Fibroblast of skin of back (primary cell): ENCODE measurements around the gene NPPA.

Experiments used
- DNase-seq: peaks from one replicate; pipeline ENCODE4 v3.0.0-alpha.2; 2013

The NPPA gene

DNA sequence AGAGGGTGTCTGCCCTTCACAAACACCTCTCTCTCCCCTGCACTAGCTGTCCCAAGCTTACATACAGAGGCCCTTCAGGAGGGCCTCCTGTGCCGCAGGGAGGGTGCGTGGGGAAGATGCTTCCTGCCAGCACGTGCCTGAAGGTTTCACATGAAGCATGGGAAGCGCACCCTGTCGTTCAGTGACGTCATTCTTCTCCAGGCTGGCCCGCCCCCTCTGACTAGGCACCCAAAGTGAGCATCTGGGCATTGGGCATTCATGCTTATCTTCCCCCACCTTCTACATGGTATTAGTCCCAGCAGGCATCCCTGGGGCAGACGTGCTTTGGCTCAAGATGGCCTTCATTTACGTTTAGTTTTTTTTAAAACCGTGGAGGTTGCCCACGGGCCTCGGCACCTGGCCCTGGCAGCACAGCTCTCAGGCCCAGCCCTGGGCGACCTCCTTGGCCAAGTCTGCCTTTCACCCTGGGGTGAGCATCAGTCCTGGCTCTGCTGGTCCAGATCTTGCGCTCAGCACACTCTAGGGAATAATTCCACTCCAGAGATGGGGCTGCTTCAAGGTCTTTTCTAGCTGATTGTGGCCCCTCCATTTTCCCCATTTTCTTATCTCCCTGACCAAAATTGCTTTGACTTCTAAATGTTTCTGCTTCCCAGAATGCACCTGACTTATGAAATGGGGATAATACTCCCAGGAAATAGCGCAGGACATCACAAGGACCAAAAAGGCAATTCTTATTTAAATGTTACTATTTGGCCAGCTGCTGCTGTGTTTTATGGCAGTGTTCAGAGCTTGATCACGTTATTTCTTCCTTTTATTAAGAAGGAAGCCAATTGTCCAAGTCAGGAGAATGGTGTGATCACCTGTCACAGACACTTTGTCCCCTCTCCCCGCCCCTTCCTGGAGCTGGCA, 6.1 kb downstream of the NPPA start:
- no peak for DNase-seq

DNA sequence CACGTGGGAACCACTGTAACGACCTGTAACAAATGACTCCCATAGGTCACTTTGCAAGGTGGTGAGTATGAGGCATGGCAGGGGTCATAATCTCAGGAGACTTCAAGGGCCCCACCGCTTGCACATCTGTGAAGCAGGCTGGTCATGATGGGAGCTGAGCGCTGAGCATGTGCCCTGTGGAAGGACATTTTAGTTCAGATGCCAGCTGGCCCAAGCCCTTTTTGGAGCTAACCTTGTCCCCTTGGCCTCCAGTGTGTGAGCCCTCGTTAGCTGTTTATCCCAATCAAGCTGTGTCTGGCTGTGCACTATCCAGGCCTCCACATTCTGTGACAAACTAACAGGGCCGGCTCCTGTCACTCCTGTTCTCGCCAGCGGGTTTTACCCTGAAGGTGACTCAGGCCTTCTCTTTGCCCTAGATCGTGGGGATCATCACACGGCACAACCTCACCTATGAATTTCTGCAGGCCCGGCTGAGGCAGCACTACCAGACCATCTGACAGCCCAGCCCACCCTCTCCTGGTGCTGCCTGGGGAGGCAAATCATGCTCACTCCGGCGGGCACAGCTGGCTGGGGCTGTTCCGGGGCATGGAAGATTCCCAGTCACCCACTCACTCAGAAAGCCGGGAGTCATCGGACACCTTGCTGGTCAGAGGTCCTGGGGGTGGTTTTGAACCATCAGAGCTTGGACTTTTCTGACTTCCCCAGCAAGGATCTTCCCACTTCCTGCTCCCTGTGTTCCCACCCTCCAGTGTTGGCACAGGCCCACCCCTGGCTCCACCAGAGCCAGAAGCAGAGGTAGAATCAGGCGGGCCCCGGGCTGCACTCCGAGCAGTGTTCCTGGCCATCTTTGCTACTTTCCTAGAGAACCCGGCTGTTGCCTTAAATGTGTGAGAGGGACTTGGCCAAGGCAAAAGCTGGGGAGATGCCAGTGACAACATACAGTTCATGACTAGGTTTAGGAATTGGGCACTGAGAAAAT, 7.6 kb downstream of the NPPA start:
- DNase-seq: no peak

DNA sequence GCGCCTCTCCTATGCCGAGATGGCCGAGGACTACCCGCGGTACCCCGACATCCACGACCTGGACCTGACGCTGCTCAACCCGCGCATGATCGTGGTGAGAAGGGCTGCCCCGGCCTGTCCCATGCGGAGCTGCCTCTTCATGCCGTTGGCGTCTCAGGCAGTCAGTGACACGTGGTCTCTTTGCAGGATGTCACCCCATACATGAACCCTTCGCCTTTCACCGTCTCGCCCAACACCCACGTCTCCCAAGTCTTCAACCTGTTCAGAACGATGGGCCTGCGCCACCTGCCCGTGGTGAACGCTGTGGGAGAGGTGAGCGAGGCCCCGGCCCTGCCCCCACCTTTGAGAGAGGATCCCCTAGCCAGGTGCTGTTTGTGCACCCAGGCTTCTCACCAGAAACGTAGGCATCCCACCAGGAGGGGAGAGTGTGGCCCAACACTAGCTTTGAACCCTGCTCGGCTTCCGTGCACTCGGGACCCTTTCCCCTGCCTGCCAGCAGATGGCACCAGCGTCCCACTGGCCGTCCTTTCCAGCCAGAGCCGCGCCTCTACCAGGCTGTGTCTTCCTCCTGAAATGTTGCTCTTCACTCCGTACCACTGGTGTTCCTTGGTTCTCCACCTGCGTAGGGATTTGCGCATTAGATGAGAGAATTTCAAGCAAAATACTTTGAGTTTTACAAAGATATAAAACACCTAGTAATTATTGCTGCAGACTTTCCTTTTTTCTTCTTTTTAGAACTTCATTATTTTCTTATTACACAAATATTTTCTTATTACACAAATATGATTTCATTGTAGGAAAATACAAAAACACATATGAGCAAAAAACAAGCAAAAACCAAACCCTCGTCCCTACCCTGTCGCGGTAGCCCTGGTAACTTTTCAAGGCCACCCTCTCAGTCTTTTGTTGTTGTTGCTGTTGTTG, 9.0 kb downstream of the NPPA start:
- DNase-seq: peak; percentile 51

DNA sequence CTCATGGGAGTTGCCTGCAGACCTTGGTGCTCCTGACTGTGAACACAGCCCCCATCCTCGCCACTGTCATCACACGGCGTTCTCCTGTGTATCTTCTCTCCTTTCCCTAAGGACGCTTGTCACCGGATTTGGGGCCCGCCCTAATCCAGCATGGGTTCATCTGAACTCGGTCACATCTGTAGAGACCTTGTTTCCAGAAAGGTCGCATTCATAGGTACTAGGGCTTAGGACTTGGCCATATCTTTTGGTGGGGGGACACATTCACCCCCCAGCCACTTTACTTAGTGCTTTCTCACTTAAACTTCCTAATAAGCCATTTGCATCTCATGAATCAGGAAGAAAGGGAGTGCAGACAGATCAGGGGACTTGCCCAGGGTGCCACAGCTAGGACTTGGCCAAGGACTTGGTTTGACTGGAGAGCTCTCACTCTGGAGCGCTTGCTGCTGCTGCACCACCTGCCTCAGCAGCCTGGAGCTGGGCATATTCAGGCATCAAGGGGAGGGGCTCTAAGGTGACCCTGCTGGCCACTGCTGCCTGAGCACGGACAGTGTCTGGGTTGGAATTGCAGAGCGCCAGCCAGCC, 9.7 kb downstream of the NPPA start:
- DNase-seq: no peak

GRCh38 chr1:11836955-11837766, 10.4 kb downstream of the NPPA start:
- DNase-seq: no peak

GRCh38 chr1:11835441-11836225, 11.9 kb downstream of the NPPA start:
- DNase-seq: no peak

DNA sequence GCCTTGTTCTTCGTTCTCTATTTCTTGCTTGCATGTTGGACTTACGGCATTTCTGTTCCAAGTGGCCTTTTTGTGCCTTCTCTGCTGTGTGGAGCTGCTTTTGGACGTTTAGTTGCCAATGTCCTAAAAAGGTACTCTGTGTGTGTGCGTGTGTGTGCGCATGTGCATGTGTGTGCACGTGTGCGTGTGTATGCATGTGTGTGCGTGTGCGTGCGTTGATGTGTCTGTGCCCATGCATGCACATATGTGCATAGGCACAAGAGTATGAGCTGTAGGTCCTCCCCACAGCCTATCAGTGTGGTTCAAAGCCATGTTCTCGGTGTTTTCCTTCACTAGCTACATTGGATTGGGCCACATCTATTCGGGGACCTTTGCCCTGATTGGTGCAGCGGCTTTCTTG, 13.7 kb downstream of the NPPA start:
- no peak for DNase-seq

DNA sequence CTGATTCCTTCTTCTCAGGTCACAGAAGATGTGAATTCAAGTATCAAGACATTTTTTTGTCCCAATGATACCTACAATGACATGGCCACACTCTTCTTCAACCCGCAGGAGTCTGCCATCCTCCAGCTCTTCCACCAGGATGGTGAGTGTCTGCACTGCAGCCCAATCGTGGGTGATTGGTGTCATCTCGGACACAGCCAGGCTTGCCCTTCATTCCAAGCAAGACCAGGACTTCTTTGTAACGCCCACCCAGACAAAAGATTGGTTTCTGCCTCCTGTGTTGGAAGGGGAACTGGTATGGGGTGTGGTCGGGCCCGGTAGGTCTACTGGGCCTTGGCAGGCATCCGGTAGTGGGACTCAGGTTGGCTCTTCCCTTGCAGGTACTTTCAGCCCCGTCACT, 14.1 kb downstream of the NPPA start:
- DNase-seq: no peak

DNA sequence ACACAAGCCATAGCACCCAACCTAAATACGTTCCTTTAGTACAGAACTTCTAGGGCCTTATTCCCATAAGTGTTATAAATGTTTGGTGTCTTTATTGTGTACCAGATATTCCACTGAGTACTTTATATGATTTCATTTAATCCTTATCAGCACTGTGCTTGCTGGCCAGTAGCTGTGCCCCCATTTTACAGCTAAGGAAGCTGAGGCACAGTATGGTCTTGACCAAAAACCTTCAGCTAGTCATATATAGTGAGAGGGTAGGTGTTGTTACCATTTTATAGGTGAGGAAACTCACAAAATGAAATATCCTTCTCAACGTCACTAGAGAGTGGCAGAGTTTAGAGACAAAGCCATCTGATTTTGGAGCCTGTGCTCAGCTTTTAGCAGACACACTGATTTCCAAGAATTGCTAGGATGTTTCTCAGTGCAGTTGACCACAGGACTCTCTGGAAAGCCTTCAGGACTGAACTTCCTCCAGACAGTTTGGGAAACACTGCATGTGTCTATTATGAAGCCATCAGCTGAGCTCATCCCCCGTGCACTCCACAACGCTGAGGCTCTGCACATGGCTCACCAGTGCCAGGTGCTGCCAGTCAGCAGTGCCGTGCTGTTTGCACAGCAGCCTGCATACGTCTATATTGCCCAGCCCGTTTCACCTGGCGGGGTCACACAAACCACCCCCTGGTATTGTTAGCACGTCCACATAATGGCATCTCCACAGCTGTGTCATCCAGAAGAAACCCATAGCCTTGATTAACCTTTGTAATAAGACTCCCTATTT, 15.4 kb downstream of the NPPA start:
- no peak for DNase-seq

DNA sequence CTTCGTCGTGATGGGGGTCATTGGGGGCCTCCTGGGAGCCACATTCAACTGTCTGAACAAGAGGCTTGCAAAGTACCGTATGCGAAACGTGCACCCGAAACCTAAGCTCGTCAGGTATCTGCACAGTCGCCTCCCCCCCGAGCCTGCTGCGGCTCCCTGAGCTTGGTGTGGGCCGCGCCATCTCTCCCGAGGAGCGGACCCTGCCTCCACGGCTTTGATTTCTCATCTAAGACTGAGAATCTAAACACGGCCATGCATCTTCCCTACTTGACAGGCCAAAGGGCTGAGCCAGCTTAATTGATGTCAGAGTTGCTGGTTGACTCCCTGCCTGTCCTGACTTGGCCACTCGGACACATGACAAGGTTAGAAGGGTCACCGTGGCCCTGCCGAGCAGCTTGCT, 19.1 kb downstream of the NPPA start:
- no peak for DNase-seq

DNA sequence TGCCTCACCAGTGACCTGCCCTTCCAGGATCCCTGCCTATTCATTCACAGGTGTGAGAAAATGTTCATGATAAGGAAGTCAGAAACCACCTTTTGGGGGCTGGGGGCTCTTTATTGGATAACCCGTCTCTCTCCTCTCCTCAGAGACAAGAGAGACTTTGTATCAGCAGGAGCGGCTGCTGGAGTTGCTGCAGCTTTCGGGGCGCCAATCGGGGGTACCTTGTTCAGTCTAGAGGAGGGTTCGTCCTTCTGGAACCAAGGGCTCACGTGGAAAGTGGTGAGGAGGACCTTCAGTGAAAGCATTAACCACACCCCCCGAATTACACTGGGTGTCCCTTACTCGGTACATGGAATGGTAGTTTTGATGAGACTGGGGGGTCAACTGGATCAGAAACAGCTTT, 20.6 kb downstream of the NPPA start:
- no peak for DNase-seq

GRCh38 chr1:11825131-11825530, 22.5 kb downstream of the NPPA start:
- DNase-seq: no peak

GRCh38 chr1:11823366-11824137, 24.0 kb downstream of the NPPA start:
- no peak for DNase-seq

DNA sequence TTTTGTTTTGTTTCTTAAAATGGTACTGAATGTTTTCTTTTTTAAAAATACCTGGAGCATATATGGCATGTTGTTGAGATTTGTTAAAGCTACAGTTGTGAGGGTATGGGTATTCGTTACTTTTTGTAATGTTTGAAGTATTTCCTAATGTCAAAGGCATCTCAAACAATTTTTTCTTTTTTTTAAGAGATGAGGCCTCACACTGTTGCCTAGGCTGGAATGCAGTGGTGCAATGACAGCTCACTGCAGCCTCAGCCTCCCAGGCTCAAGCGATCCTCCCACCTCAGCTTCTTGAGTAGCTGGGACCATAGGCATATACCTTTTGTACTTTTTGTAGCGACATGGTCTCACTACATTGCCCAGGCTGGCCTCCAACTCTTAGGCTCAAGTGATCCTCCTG, 25.5 kb downstream of the NPPA start:
- DNase-seq: no peak

GRCh38 chr1:11817192-11817591, 30.4 kb downstream of the NPPA start:
- DNase-seq: no peak

DNA sequence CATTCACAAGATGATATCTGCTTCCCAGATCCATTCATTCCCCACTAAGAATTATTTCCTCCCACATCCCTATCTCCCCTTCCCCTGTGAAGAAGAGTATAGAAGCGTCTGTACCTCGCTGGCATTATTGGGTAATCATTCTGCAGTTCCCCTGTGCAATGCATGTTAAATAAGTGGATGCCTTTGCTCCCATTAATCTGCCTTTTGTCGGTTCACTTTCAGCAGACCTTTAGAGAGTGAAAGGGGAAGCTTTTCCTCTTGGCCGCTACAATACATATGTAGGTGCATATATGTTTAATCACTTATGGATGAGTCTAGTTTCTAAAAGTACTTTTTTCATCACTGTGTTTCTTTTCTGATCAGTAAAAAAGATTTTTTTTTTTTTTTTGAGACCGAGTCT, 34.6 kb downstream of the NPPA start:
- DNase-seq: no peak

DNA sequence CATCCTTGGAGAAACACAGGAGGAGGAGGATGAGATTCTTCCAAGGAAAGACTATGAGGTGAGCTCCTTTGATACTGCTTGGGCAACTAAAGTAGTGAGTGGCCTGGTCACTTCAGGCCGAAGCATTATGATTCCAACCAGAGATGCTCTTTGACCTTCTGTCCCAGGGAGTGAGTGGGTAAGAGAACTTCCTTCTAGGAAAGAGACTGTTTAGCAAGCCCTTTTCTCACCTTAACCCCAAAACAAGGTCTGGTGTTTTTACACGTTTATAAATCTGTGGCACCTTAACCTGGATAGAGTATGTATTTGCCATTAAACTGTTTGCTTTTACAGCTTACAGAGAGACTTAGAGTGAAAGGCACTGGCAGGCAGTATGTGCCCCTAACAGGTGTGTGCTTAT, 40.5 kb downstream of the NPPA start:
- DNase-seq: no peak

GRCh38 chr1:11806307-11806936, 41.2 kb downstream of the NPPA start:
- DNase-seq: peak; percentile 36
